Naive thymus-derived CD4-positive, alpha-beta T cell (primary cell): ENCODE results near the gene RBBP8NL. TPM values are rescaled to one million over a fixed set of nuclear protein-coding genes. Genes with fewer than 3 reads are reported as not detected.

Experiments used
- ATAC-seq: fragments of 150-1000 bp; cut with Tn5 transposase; 2 replicates; pipeline ENCODE4 v1.10.0; 2021; ENCODE audit warnings: mild to moderate bottlenecking, moderate library complexity
- CTCF ChIA-PET: fragments of 350-600 bp; sonication (Branson Sonifier 250); formaldehyde crosslinking; loops from one replicate; lab custom pipeline; 2021; ENCODE audit warnings: antibody characterized with exemption; lab: Charles Lee
- POLR2A ChIA-PET: fragments of 350-600 bp; sonication (Branson Sonifier 250); formaldehyde crosslinking; loops from one replicate; lab custom pipeline; 2021; ENCODE audit warnings: antibody characterized with exemption, inconsistent platforms; lab: Charles Lee
- DNase-seq, 9 donors: peaks; one replicate each; pipeline versions ENCODE4 v3.0.0 to v3.0.0-alpha.2; 2020 to 2022; ENCODE audit warnings: mixed read lengths in 1 of 9
- H3K27ac ChIP-seq: one replicate; pipeline ENCODE4 v1.7.0; 2013; ENCODE audit warnings: mild to moderate bottlenecking, low read depth, low read length, moderate library complexity
- H3K27me3 ChIP-seq, 2 donors: one replicate each; pipeline ENCODE4 v1.7.0; 2013; ENCODE audit warnings: low read length in 2 of 2, mild to moderate bottlenecking in 2 of 2, moderate library complexity in 2 of 2; ENCODE audit not compliant: control insufficient read depth in 2 of 2, insufficient read depth in 2 of 2
- H3K36me3 ChIP-seq, 3 experiments: 1 replicate in 2 of 3; 2 replicates in 1 of 3; pipeline ENCODE4 v1.7.0; 2013; ENCODE audit warnings: low read length in 3 of 3, mild to moderate bottlenecking in 3 of 3, moderate library complexity in 1 of 3; ENCODE audit not compliant: insufficient read depth in 3 of 3, control insufficient read depth in 2 of 3
- H3K4me1 ChIP-seq, 2 donors: one replicate each; pipeline ENCODE4 v1.7.0; 2013; ENCODE audit warnings: low read length in 2 of 2, mild to moderate bottlenecking in 2 of 2, moderate library complexity in 1 of 2; ENCODE audit not compliant: control insufficient read depth in 2 of 2, insufficient read depth in 2 of 2
- H3K4me3 ChIP-seq: 2 replicates; pipeline ENCODE4 v1.7.0; 2013; ENCODE audit warnings: mild to moderate bottlenecking, low read length
- H3K9me3 ChIP-seq, 3 experiments: 1 replicate in 2 of 3; 2 replicates in 1 of 3; pipeline ENCODE4 v1.7.0; 2013; ENCODE audit warnings: low read length in 3 of 3; ENCODE audit not compliant: control insufficient read depth in 2 of 3
- H3K27ac Mint-ChIP-seq, 9 donors: one replicate each; pipeline ENCODE4 v1.8.0; 2020 to 2022; ENCODE audit warnings: mixed read lengths in 9 of 9, mild to moderate bottlenecking in 8 of 9, moderate library complexity in 5 of 9, inconsistent platforms in 2 of 9
- H3K27me3 Mint-ChIP-seq, 5 donors: one replicate each; pipeline ENCODE4 v1.8.0; 2021 to 2022; ENCODE audit warnings: mixed read lengths in 5 of 5, mild to moderate bottlenecking in 1 of 5
- H3K36me3 Mint-ChIP-seq, 5 donors: one replicate each; pipeline ENCODE4 v1.8.0; 2020 to 2022; ENCODE audit warnings: mixed read lengths in 5 of 5, mild to moderate bottlenecking in 3 of 5, inconsistent platforms in 1 of 5
- H3K4me1 Mint-ChIP-seq, 7 donors: one replicate each; pipeline ENCODE4 v1.8.0; 2020 to 2022; ENCODE audit warnings: mixed read lengths in 7 of 7, mild to moderate bottlenecking in 3 of 7, inconsistent platforms in 1 of 7
- H3K4me3 Mint-ChIP-seq, 10 donors: one replicate each; pipeline ENCODE4 v1.8.0; 2020 to 2022; ENCODE audit warnings: mild to moderate bottlenecking in 10 of 10, mixed read lengths in 10 of 10, moderate library complexity in 6 of 10, inconsistent platforms in 2 of 10
- H3K9me3 Mint-ChIP-seq, 11 donors: one replicate each; pipeline ENCODE4 v1.8.0; 2020 to 2022; ENCODE audit warnings: mixed read lengths in 11 of 11, mild to moderate bottlenecking in 4 of 11, inconsistent platforms in 1 of 11, moderate library complexity in 1 of 11
- intact Hi-C, 2 donors: fragments of 100-400 bp; cut with micrococcal nuclease; formaldehyde crosslinking; loops; one replicate each; pipeline ENCODE4 v1.15.1; 2023
- polyA plus RNA-seq, 2 donors: library from polyadenylated mRNA; unstranded; fragments of 300-500 nt; fragmentation: Illumina TruSeq; gene quantifications; one replicate each; pipeline ENCODE4 v1.2.3, GENCODE V29; 2021
- total RNA-seq, 6 experiments: library from RNA in 5 of 6; stranded (reverse) in 5 of 6; gene quantifications; 1 replicate in 5 of 6; 2 replicates in 1 of 6; pipeline ENCODE4 v1.2.3 and lab custom pipeline; 2021 to 2026

The RBBP8NL gene
- total and polyA plus RNA-seq, 7 experiments from 2014 or later, result not detected

DNA sequence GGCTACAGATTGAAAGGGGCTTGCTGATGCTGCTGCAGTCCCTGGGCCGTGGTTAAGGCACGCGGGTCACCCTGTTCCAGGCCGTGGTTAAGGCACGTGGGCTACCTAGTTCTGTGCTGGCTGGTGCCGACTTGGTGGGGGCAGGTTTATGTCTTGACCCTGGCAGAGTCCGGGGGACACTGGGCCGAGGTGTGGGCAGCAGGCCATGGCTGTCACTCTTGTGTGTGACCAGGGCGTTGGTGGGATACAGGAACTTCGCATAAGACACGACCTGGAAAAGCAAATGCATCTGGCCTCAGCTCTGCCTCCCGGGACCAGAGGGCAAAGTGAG is 34.0 kb downstream of the RBBP8NL start:
- H3K4me1 Mint-ChIP-seq, result peaks cover 9 to 13% (median 10%) of the 10 kb centered on the region in 7 donors
- Histone ChIP-seq H3K27me3 (no peaks in the 10 kb centered on the region), H3K36me3 (peaks cover 0 to 66% (median 6%) of the 10 kb centered on the region in 3 experiments), H3K27ac (no peak overlapping the region), H3K4me3 (no peak overlapping the region), H3K9me3 (no peaks in the 10 kb centered on the region), H3K4me1 (peaks cover 2 to 6% of the 10 kb centered on the region in 2 donors)
- no peaks in the 10 kb centered on the region for H3K27me3 Mint-ChIP-seq
- POLR2A ChIA-PET, result no interaction called here
- no peak overlapping the region for H3K4me3 Mint-ChIP-seq
- ATAC-seq (no peak), DNase-seq (no peak)
- H3K9me3 Mint-ChIP-seq, result peaks cover 0 to 7% (median 0%) of the 10 kb centered on the region in 11 donors
- CTCF ChIA-PET, result no interaction called here
- intact Hi-C loops, result no loop called here
- H3K36me3 Mint-ChIP-seq, result peaks cover 0 to 22% (median 11%) of the 10 kb centered on the region in 5 donors
- H3K27ac Mint-ChIP-seq, result no peak overlapping the region

DNA sequence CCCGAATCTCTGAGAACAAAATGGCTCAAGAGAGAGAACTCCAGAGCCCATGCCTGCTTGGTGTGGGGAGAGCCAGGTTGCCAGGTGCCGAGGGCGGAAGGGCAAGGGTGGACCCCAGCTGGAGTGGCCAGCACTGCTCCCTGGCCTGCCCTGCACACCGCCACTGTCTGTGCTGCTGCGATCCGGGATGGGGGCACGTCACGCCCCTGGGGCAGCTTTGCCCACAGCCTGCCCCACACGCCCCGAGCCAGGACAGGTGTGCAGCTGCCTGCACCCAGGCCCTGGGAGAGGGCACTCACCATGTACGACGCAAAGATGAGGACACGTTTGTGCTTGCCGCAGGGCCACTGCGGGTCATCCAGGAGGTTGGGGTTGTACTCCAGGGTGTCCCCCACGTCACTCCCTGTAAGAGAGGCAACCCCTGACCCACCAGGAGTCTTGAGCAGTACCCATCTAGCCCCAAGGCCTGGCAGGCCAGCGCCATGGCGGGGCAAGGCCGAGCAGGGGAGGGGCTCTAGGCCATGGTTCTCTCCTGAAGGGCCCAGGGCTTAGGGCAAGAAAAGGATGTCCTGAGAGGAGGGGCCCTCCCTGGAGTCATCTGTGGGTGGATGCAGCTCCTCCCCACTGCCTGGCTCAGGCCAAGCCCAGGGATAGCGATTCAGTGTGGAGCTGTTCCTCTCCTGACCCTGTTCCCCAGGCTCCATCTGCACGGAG is 34.6 kb downstream of the RBBP8NL start:
- no peak overlapping the region for H3K27ac ChIP-seq
- no peak overlapping the region for H3K4me3 ChIP-seq
- ChIA-PET CTCF (no interaction called here), POLR2A (no interaction called here)
- Mint-ChIP-seq H3K36me3 (peaks cover 0 to 21% (median 11%) of the 10 kb centered on the region in 5 donors), H3K4me1 (peaks cover 12 to 18% (median 15%) of the 10 kb centered on the region in 7 donors), H3K4me3 (no peak overlapping the region), H3K27ac (peak overlapping the region in 1 of 9 donors; percentile 21), H3K27me3 (no peaks in the 10 kb centered on the region), H3K9me3 (peaks cover 0 to 2% (median 0%) of the 10 kb centered on the region in 11 donors)
- intact Hi-C loops, result no loop called here
- H3K27me3 ChIP-seq, result no peaks in the 10 kb centered on the region
- H3K36me3 ChIP-seq, result peaks cover 0 to 66% (median 6%) of the 10 kb centered on the region in 3 experiments
- no peak for DNase-seq
- H3K9me3 ChIP-seq, result no peaks in the 10 kb centered on the region
- peaks cover 8 to 11% of the 10 kb centered on the region in 2 donors for H3K4me1 ChIP-seq
- peak; percentile 13 for ATAC-seq

DNA sequence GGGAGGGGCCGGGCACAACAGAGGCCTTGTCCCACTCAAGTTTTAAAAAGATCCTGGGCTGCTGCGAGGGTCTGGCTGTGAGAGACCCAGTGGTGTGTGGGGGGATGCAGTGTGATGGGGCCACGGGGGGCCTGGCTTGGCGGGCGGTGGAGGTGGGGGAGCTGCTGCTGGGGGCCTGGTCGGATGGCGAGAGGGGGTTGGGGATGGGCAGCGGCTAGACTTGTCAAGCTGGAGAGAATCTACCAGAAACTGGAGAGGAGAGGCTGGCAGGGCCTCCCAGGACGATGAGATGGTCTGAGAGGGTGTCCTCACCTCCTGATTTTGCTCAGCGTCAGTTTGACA is 35.3 kb downstream of the RBBP8NL start:
- Mint-ChIP-seq H3K4me1 (peaks cover 18 to 24% (median 19%) of the 10 kb centered on the region in 7 donors), H3K36me3 (peaks cover 0 to 19% (median 11%) of the 10 kb centered on the region in 5 donors), H3K27me3 (no peaks in the 10 kb centered on the region), H3K9me3 (no peaks in the 10 kb centered on the region), H3K4me3 (no peak overlapping the region), H3K27ac (no peak overlapping the region)
- CTCF ChIA-PET, result no interaction called here
- intact Hi-C loops, result no loop called here
- H3K27ac ChIP-seq, result no peak overlapping the region
- H3K9me3 ChIP-seq, result no peaks in the 10 kb centered on the region
- ATAC-seq (no peak), DNase-seq (no peak)
- H3K36me3 ChIP-seq, result peaks cover 0 to 70% (median 6%) of the 10 kb centered on the region in 3 experiments
- no peaks in the 10 kb centered on the region for H3K27me3 ChIP-seq
- H3K4me3 ChIP-seq, result no peak overlapping the region
- POLR2A ChIA-PET, result no interaction called here
- peaks cover 12 to 15% of the 10 kb centered on the region in 2 donors for H3K4me1 ChIP-seq

DNA sequence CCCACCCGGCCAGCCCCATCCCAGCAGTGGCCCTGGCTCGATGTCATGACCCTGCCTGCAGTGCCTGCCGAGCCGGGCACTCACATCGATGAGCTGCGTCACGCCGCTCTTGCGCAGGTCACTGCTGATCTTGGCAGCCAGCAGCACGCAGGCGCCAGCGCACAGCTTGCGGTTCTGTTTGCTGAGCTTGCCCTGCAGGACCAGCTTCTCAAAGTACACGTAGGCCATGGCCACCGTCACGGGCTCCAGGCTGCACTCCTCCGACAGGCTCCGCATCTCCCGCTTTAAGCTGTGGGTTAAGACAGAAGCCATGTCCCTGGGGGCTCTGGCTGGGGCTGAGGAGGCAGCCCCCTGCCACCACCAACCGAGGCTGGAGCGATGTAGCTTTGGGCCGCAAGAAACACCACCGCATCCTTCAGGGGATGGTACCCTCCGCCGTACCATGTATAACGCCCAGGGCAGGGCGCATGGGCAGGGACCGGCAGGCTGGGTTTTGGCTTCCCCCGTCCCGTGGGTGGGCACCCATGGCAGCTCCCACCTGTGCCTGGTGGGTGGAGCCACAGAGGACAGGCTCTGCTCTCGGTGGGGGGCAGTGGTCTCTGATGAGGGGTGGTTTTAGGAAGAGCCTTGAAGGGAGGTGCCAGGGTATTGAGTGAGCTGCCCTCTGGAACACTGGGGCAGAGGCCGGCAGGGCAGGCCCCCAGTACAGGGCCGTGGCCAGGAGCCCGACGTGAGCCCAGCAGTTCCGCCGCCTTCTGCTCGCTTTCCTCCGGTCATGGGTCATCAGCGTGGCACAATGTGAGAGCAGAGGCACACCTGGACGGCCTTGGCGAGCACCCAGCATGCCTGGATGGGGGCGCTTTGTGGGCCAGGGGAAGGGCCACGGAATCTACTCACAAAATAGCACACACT is 35.9 kb downstream of the RBBP8NL start:
- H3K36me3 ChIP-seq, result peaks cover 0 to 74% (median 6%) of the 10 kb centered on the region in 3 experiments
- no peaks in the 10 kb centered on the region for H3K9me3 ChIP-seq
- H3K4me1 Mint-ChIP-seq, result peaks cover 17 to 24% (median 21%) of the 10 kb centered on the region in 7 donors
- intact Hi-C loops, result no loop called here
- peak overlapping the region in 1 of 10 donors; percentile 11 for H3K4me3 Mint-ChIP-seq
- H3K9me3 Mint-ChIP-seq, result no peaks in the 10 kb centered on the region
- no peaks in the 10 kb centered on the region for H3K27me3 Mint-ChIP-seq
- ATAC-seq (no peak), DNase-seq (no peak)
- no peaks in the 10 kb centered on the region for H3K27me3 ChIP-seq
- peaks cover 12 to 15% of the 10 kb centered on the region in 2 donors for H3K4me1 ChIP-seq
- CTCF ChIA-PET, result no interaction called here
- H3K4me3 ChIP-seq, result no peak overlapping the region
- peaks cover 0 to 19% (median 11%) of the 10 kb centered on the region in 5 donors for H3K36me3 Mint-ChIP-seq
- H3K27ac ChIP-seq, result no peak overlapping the region
- no peak overlapping the region for H3K27ac Mint-ChIP-seq
- POLR2A ChIA-PET, result no interaction called here

DNA sequence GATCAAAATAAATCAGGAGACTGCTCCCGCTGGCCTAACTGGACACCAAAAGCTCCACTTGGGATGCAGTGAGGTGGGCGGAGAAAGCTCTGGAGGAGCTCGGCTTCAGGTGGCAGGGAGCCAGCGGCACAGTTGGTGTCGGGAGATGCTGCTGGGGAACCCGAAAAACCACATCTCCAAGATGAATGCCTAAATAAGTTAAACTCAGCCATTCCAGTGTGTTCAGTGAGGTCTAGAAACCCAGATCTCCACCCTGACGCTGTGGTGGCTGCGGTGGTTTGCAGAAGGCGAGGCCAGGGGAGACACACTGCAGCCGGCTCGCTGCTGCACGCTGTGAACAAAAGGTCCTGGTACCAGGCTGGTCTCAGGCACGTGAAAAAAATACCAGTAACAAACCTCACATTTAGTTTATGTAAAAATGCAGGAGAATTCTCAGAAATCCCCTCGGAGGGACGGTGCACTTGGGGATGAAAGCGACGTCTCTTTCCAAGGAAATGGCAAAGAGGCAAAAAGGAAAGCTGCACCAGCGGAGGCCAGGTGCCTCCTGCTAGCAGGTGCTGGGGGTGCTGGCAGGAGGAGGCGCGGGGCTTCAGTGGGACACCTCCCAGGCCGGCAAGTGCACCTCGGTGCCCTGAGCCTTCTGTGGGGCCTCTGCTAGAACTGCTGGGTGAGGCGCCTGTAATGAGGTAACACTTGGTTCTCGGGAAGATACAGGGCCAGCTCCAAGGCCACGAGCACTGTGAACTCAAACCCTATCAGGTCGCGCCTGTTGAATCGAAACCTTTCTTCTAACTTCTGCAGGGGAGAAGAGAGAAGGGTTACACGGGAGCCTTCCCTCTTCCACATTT is 36.8 kb downstream of the RBBP8NL start:
- H3K9me3 ChIP-seq, result no peaks in the 10 kb centered on the region
- H3K4me3 ChIP-seq, result no peak overlapping the region
- no peak for DNase-seq
- H3K27ac ChIP-seq, result no peak overlapping the region
- peaks cover 19 to 21% of the 10 kb centered on the region in 2 donors for H3K4me1 ChIP-seq
- H3K9me3 Mint-ChIP-seq, result no peaks in the 10 kb centered on the region
- peaks cover 23 to 32% (median 26%) of the 10 kb centered on the region in 7 donors for H3K4me1 Mint-ChIP-seq
- no peaks in the 10 kb centered on the region for H3K27me3 ChIP-seq
- peak overlapping the region in 2 of 9 donors; percentile 73 to 79 for H3K27ac Mint-ChIP-seq
- ChIA-PET POLR2A (no interaction called here), CTCF (no interaction called here)
- H3K4me3 Mint-ChIP-seq, result no peak overlapping the region
- H3K36me3 ChIP-seq, result peaks cover 0 to 74% (median 6%) of the 10 kb centered on the region in 3 experiments
- H3K27me3 Mint-ChIP-seq, result no peaks in the 10 kb centered on the region
- no peak for ATAC-seq
- intact Hi-C loops, result no loop called here
- peaks cover 0 to 22% (median 11%) of the 10 kb centered on the region in 5 donors for H3K36me3 Mint-ChIP-seq

DNA sequence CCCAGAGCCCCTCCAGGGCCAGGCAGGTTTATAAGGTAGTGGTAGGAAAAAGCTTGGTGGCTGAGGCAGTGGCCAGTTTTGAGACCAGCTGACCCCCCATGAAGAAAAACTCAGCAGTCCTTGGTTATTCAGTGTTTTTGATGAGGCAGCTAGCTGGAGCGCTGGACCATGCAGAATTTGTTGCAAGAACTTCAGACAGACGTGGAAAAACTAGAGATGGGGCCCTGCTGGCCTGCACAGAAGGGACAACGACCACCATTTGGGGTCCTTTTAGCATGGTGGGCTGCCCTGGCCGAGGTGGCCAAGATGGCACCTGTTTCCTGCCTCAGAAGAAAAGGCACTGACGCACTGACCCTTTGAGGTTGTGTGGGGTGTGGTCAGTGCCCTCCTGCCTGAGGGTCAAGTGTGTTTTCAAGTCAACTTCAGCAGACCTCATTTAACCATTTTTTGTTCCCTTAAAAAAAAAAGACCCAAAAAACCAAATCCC is 37.7 kb downstream of the RBBP8NL start:
- H3K27me3 Mint-ChIP-seq, result no peaks in the 10 kb centered on the region
- H3K4me3 Mint-ChIP-seq, result peak overlapping the region in 2 of 10 donors; percentile 13 to 92
- no peaks in the 10 kb centered on the region for H3K9me3 ChIP-seq
- no peak overlapping the region for H3K27ac ChIP-seq
- CTCF ChIA-PET, result no interaction called here
- POLR2A ChIA-PET, result no interaction called here
- H3K27me3 ChIP-seq, result no peaks in the 10 kb centered on the region
- peaks cover 0 to 3% (median 0%) of the 10 kb centered on the region in 11 donors for H3K9me3 Mint-ChIP-seq
- peaks cover 24 to 25% of the 10 kb centered on the region in 2 donors for H3K4me1 ChIP-seq
- H3K4me3 ChIP-seq, result no peak overlapping the region
- peak overlapping the region in 1 of 9 donors; percentile 15 for H3K27ac Mint-ChIP-seq
- H3K4me1 Mint-ChIP-seq, result peaks cover 29 to 39% (median 33%) of the 10 kb centered on the region in 7 donors
- H3K36me3 ChIP-seq, result peaks cover 0 to 70% (median 6%) of the 10 kb centered on the region in 3 experiments
- peaks cover 0 to 23% (median 10%) of the 10 kb centered on the region in 5 donors for H3K36me3 Mint-ChIP-seq
- no peak for ATAC-seq
- no peak for DNase-seq
- intact Hi-C loops, result loop anchor here (5.0 to 10.0 kb wide), 6 partner anchors 247 to 1265 kb away; partner anchors contain the start of genes LSM14B (in 2 of the 2), PSMA7 (in 1 of the 2), RTEL1 (in 1 of the 2) and SS18L1 (in 1 of the 2)
